Astrocyte (in vitro differentiated cells and primary cell): ENCODE measurements around the gene ARID5A. TPM values are rescaled to one million over a fixed set of nuclear protein-coding genes. Genes with fewer than 3 reads are reported as not detected.

Experiments used
- DNase-seq: peaks from one replicate; pipeline ENCODE4 v3.0.0-alpha.2; 2010; ENCODE audit warnings: low read depth
- FAIRE-seq: peaks from 2 replicates; lab custom pipeline; 2011; peaks lifted over from hg19 to GRCh38; lab: Jason Lieb, UNC
- H2AFZ ChIP-seq: 2 replicates; pipeline ENCODE4 v1.6.0; 2012; ENCODE audit warnings: low read depth, low read length, inconsistent platforms
- H3K27ac ChIP-seq: 2 replicates; pipeline ENCODE4 v1.5.1; 2011; ENCODE audit warnings: low read depth, low read length, inconsistent platforms
- H3K27me3 ChIP-seq: 2 replicates; pipeline ENCODE4 v1.6.0; 2011; ENCODE audit warnings: low read length, inconsistent platforms; ENCODE audit not compliant: insufficient read depth
- H3K36me3 ChIP-seq: 2 replicates; pipeline ENCODE4 v1.5.1; 2011; ENCODE audit warnings: low read length, inconsistent platforms; ENCODE audit not compliant: insufficient read depth
- H3K4me1 ChIP-seq: 2 replicates; pipeline ENCODE4 v1.5.1; 2011; ENCODE audit warnings: low read length, inconsistent platforms; ENCODE audit not compliant: insufficient read depth
- H3K4me2 ChIP-seq: 2 replicates; pipeline ENCODE4 v1.6.0; 2012; ENCODE audit warnings: low read length, inconsistent platforms
- H3K4me3 ChIP-seq: 2 replicates; pipeline ENCODE4 v1.5.1; 2011; ENCODE audit warnings: low read depth, mild to moderate bottlenecking, low read length, inconsistent platforms; ENCODE audit not compliant: insufficient read depth
- H3K79me2 ChIP-seq: 2 replicates; pipeline ENCODE4 v1.6.0; 2012; ENCODE audit warnings: mild to moderate bottlenecking, low read length, inconsistent platforms; ENCODE audit not compliant: insufficient read depth
- H3K9ac ChIP-seq: 2 replicates; pipeline ENCODE4 v1.6.0; 2012; ENCODE audit warnings: mild to moderate bottlenecking, low read length, inconsistent platforms
- H3K9me3 ChIP-seq: 2 replicates; pipeline ENCODE4 v1.5.1; 2012; ENCODE audit warnings: low read depth, mild to moderate bottlenecking, low read length, inconsistent platforms; ENCODE audit not compliant: insufficient read depth
- H4K20me1 ChIP-seq: 2 replicates; pipeline ENCODE4 v1.6.0; 2012; ENCODE audit warnings: low read length, inconsistent platforms; ENCODE audit not compliant: insufficient read depth
- H3K27ac Mint-ChIP-seq: one replicate; pipeline ENCODE4 v1.8.0; 2021; ENCODE audit warnings: mild to moderate bottlenecking, mixed read lengths; ENCODE audit not compliant: unreplicated experiment
- H3K27me3 Mint-ChIP-seq: one replicate; pipeline ENCODE4 v1.8.0; 2021; ENCODE audit warnings: low read depth, mixed read lengths; ENCODE audit not compliant: unreplicated experiment
- H3K36me3 Mint-ChIP-seq: one replicate; pipeline ENCODE4 v1.8.0; 2021; ENCODE audit warnings: low read depth, mixed read lengths; ENCODE audit not compliant: unreplicated experiment
- H3K4me1 Mint-ChIP-seq: one replicate; pipeline ENCODE4 v1.8.0; 2021; ENCODE audit warnings: low read depth, mixed read lengths; ENCODE audit not compliant: unreplicated experiment
- H3K4me3 Mint-ChIP-seq: one replicate; pipeline ENCODE4 v1.8.0; 2021; ENCODE audit warnings: mild to moderate bottlenecking, moderate library complexity, mixed read lengths; ENCODE audit not compliant: unreplicated experiment
- H3K9me3 Mint-ChIP-seq: one replicate; pipeline ENCODE4 v1.8.0; 2021; ENCODE audit warnings: mild to moderate bottlenecking, mixed read lengths; ENCODE audit not compliant: unreplicated experiment
- EZH2 ChIP-seq: IDR thresholded peaks from 2 replicates; pipeline ENCODE4 v1.6.1; 2012; ENCODE audit warnings: mild to moderate bottlenecking, low read length, inconsistent platforms; ENCODE audit not compliant: insufficient read depth
- total RNA-seq: library from RNA; stranded (reverse); gene quantifications from 2 replicates; pipeline ENCODE4 v1.2.1, GENCODE V29; 2021
- TF ChIP-seq, protein P1 (sequence below): IDR thresholded peaks from 2 replicates; pipeline ENCODE4 v1.5.1; 2011; ENCODE audit warnings: low read depth, mild to moderate bottlenecking, inconsistent platforms, low read length, moderate library complexity; ENCODE audit not compliant: insufficient read depth

The ARID5A gene
- total RNA-seq, 1 donor from 2014 or later = 11.8 TPM

DNA sequence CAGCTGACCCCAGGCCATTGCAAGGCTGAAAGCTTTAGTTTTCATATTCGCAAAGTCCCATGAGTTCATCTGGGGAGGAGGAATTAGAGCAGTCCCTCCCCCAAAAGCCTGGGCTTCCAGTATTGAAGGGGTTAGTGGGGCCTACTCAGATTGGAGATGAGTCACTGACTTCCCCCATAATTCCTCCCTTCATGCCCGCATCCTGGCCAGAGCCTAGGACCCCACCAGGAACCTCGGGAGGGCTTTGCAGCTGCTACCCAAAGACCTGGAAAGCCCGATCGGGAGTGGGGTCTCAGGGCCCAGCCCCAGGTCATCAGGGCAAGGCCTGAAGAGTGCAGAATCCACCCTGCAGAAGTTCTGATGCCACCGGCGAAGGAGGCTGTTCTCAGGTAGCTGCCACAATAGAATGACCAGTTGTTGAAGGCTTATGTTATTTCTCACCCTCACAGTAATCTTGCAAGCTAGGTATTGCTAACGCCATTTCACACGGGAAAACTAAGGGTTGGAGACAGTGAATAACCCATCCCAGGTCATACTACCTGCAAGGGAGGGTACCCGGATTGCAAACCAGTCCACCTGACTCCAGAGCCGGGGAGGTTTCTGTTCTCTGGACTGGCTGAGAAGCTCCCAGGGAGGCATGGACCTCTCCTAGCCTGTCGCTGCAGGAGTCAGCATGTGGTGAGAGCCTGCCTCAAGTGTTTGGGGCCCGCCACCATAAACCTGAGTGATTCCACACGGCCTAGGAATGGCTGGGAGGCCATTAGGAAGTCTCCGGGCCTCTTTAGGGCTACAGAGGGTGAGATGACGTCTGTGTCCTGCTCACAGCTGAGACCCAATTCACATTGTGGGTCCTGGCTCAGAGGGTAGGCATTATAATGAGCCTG lies 5.8 kb upstream of the ARID5A start:
- no peak overlapping the region for H2AFZ ChIP-seq
- Mint-ChIP-seq H3K27ac (peak overlapping the region; percentile 26), H3K4me1 (peaks cover 17% of the 10 kb centered on the region), H3K9me3 (peaks cover 3% of the 10 kb centered on the region), H3K27me3 (peaks cover 11% of the 10 kb centered on the region), H3K4me3 (no peak overlapping the region), H3K36me3 (no peaks in the 10 kb centered on the region)
- H3K9me3 ChIP-seq = no peaks in the 10 kb centered on the region
- no peak overlapping the region for H3K4me3 ChIP-seq
- H3K4me2 ChIP-seq = no peak overlapping the region
- no peaks in the 10 kb centered on the region for H3K79me2 ChIP-seq
- H3K27ac ChIP-seq = no peak overlapping the region
- DNase-seq (no peak), FAIRE-seq (no peak)
- no peaks in the 10 kb centered on the region for H4K20me1 ChIP-seq
- H3K27me3 ChIP-seq = no peaks in the 10 kb centered on the region
- TF ChIP-seq, protein P1, sequence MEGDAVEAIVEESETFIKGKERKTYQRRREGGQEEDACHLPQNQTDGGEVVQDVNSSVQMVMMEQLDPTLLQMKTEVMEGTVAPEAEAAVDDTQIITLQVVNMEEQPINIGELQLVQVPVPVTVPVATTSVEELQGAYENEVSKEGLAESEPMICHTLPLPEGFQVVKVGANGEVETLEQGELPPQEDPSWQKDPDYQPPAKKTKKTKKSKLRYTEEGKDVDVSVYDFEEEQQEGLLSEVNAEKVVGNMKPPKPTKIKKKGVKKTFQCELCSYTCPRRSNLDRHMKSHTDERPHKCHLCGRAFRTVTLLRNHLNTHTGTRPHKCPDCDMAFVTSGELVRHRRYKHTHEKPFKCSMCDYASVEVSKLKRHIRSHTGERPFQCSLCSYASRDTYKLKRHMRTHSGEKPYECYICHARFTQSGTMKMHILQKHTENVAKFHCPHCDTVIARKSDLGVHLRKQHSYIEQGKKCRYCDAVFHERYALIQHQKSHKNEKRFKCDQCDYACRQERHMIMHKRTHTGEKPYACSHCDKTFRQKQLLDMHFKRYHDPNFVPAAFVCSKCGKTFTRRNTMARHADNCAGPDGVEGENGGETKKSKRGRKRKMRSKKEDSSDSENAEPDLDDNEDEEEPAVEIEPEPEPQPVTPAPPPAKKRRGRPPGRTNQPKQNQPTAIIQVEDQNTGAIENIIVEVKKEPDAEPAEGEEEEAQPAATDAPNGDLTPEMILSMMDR = no peak
- no peak for TF ChIP-seq EZH2
- no peak overlapping the region for H3K9ac ChIP-seq
- peaks cover 42% of the 10 kb centered on the region for H3K4me1 ChIP-seq
- no peaks in the 10 kb centered on the region for H3K36me3 ChIP-seq

DNA sequence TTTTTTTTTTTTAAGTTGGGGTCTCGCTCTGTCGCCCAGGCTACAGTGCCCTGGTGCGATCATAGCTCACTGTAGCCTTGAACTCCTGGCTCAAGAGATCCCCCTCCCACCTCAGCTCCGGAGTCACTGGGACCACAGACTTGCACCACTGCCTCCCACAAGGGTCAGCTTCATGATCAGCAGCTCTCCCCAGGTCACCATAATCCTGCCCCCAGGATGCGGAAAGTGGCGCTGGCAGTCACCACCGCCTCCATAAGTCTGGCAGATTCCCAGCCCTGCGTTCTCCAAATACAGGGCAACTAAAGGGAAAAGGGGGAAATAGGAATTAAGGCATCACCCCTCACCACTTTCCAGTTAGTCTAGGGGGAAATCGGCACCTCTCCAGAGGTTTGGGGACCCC lies 5.2 kb upstream of the ARID5A start:
- peak overlapping the region; percentile 86 for H3K27ac ChIP-seq
- Mint-ChIP-seq H3K27me3 (peaks cover 8% of the 10 kb centered on the region), H3K4me1 (peaks cover 17% of the 10 kb centered on the region), H3K36me3 (no peaks in the 10 kb centered on the region), H3K4me3 (no peak overlapping the region), H3K27ac (peak overlapping the region; percentile 75), H3K9me3 (peaks cover 3% of the 10 kb centered on the region)
- no peak for TF ChIP-seq EZH2
- TF ChIP-seq, protein P1 = no peak
- peak overlapping the region; percentile 84 for H3K4me2 ChIP-seq
- H2AFZ ChIP-seq = peak overlapping the region; percentile 74
- H3K36me3 ChIP-seq = no peaks in the 10 kb centered on the region
- no peaks in the 10 kb centered on the region for H3K79me2 ChIP-seq
- peak overlapping the region; percentile 82 for H3K9ac ChIP-seq
- H3K4me1 ChIP-seq = peaks cover 42% of the 10 kb centered on the region
- FAIRE-seq (no peak), DNase-seq (no peak)
- no peaks in the 10 kb centered on the region for H3K27me3 ChIP-seq
- peak overlapping the region; percentile 19 for H3K4me3 ChIP-seq
- H3K9me3 ChIP-seq = no peaks in the 10 kb centered on the region
- no peaks in the 10 kb centered on the region for H4K20me1 ChIP-seq
